Measurements from ENCODE around the gene MMP20. TPM values are rescaled to one million over a fixed set of nuclear protein-coding genes. Genes with fewer than 3 reads are reported as not detected.

MMP20 gene
- total RNA-seq, result not detected
- long read RNA-seq, result 0 reads

GRCh38 chr11:102625177-102625576, at the start of gene MMP20:
TSS of gene MMP20 (minus strand) at chr11:102625332. CDS start at chr11:102625319, 13 bp downstream.
- no peaks in the 10 kb centered on the region for H3K36me3 ChIP-seq
- no peak for DNase-seq
- H3K27me3 ChIP-seq (ENCODE audit: low read depth), result peaks cover 17% of the 10 kb centered on the region
- TF ChIP-seq CTCF (IDR thresholded peaks at IDR 0.05; ENCODE audit: borderline replicate concordance), result no peak
- no peak within 1 kb of the TSS for H3K27ac ChIP-seq (replicated peaks)
- intact Hi-C loops (cut with micrococcal nuclease), result no loop called here
- no peaks in the 10 kb centered on the region for H3K9me3 ChIP-seq (replicated peaks)
- no peaks in the 10 kb centered on the region for H3K4me1 ChIP-seq
- H3K4me3 ChIP-seq, result no peak within 1 kb of the TSS

GRCh38 chr11:102669664-102670063, 44.5 kb upstream of the MMP20 start:
- intact Hi-C loops (cut with micrococcal nuclease), result no loop called here
- TF ChIP-seq CTCF (IDR thresholded peaks at IDR 0.05; ENCODE audit: borderline replicate concordance), result no peak

GRCh38 chr11:102666331-102666957, 41.3 kb upstream of the MMP20 start:
- intact Hi-C loops (cut with micrococcal nuclease), result no loop called here
- H3K9me3 ChIP-seq (replicated peaks), result no peaks in the 10 kb centered on the region
- no peak overlapping the region for H3K4me3 ChIP-seq
- no peak for DNase-seq
- peak; percentile 78 for TF ChIP-seq CTCF (IDR thresholded peaks at IDR 0.05; ENCODE audit: borderline replicate concordance)
- H3K4me1 ChIP-seq, result no peaks in the 10 kb centered on the region
- no peaks in the 10 kb centered on the region for H3K36me3 ChIP-seq
- no peak overlapping the region for H3K27ac ChIP-seq (replicated peaks)
- H3K27me3 ChIP-seq (ENCODE audit: low read depth), result peaks cover 27% of the 10 kb centered on the region

More at GRCh38 chr11:102669664-102670063, 44.5 kb upstream of the MMP20 start:
- Histone ChIP-seq H3K36me3 (no peaks in the 10 kb centered on the region), H3K27ac (replicated peaks) (no peak overlapping the region), H3K4me1 (no peaks in the 10 kb centered on the region), H3K27me3 (ENCODE audit: low read depth) (peaks cover 16% of the 10 kb centered on the region), H3K4me3 (no peak overlapping the region), H3K9me3 (replicated peaks) (no peaks in the 10 kb centered on the region)
- no peak for DNase-seq

GRCh38 chr11:102664001-102664752, 39.0 kb upstream of the MMP20 start:
- Histone ChIP-seq H3K4me1 (no peaks in the 10 kb centered on the region), H3K27me3 (ENCODE audit: low read depth) (peaks cover 36% of the 10 kb centered on the region), H3K4me3 (no peak overlapping the region), H3K9me3 (replicated peaks) (no peaks in the 10 kb centered on the region), H3K27ac (replicated peaks) (no peak overlapping the region), H3K36me3 (no peaks in the 10 kb centered on the region)
- TF ChIP-seq CTCF (IDR thresholded peaks at IDR 0.05; ENCODE audit: borderline replicate concordance), result no peak
- no peak for DNase-seq
- intact Hi-C loops (cut with micrococcal nuclease), result no loop called here

- Histone ChIP-seq H3K27me3 (ENCODE audit: low read depth) (peaks cover 36% of the 10 kb centered on the region), H3K9me3 (replicated peaks) (no peaks in the 10 kb centered on the region), H3K27ac (replicated peaks) (no peak overlapping the region), H3K4me3 (no peak overlapping the region), H3K4me1 (no peaks in the 10 kb centered on the region), H3K36me3 (no peaks in the 10 kb centered on the region)
- no peak for TF ChIP-seq CTCF (IDR thresholded peaks at IDR 0.05; ENCODE audit: borderline replicate concordance)
- DNase-seq, result no peak
- intact Hi-C loops (cut with micrococcal nuclease), result no loop called here
Observed at GRCh38 chr11:102662607-102663006, 37.5 kb upstream of the MMP20 start.
